Upper lobe of left lung (tissue), 6 donors: ENCODE results near the gene OPCML. TPM values are rescaled to one million over a fixed set of nuclear protein-coding genes. Genes with fewer than 3 reads are reported as not detected.

Experiments used
- ATAC-seq, 2 donors: fragments of 200-7000 bp; cut with Tn5 transposase; one replicate each; pipeline ENCODE4 v1.9.1; 2022; ENCODE audit warnings: mild to moderate bottlenecking in 2 of 2, moderate library complexity in 2 of 2; ENCODE audit not compliant: low FRiP score in 2 of 2
- DNase-seq, 2 donors: peaks; one replicate each; pipeline ENCODE4 v3.0.0-alpha.2; 2019 to 2020
- H3K27ac ChIP-seq, 4 donors: fragments of 200-600 bp; sonication (generic); one replicate each; pipeline ENCODE4 v1.5.1; 2016 to 2019
- H3K27me3 ChIP-seq, 4 donors: fragments of 200-600 bp; sonication (generic); one replicate each; pipeline ENCODE4 v1.5.1; 2017 to 2019
- H3K36me3 ChIP-seq, 4 donors: fragments of 200-600 bp; sonication (generic); one replicate each; pipeline ENCODE4 v1.5.1; 2016 to 2019
- H3K4me1 ChIP-seq, 4 donors: fragments of 200-600 bp; sonication (generic); one replicate each; pipeline ENCODE4 v1.5.1; 2018 to 2019
- H3K4me3 ChIP-seq, 4 donors: fragments of 200-600 bp; sonication (generic); one replicate each; pipeline ENCODE4 v1.5.1; 2017 to 2019; ENCODE audit warnings: mild to moderate bottlenecking in 2 of 4, moderate library complexity in 1 of 4
- H3K9me3 ChIP-seq, 4 donors: fragments of 200-600 bp; sonication (generic); one replicate each; pipeline ENCODE4 v1.5.1; 2018 to 2019
- EP300 ChIP-seq, 4 donors: sonication (generic); formaldehyde crosslinking; IDR thresholded peaks; one replicate each; pipeline ENCODE4 v1.5.1; 2017; ENCODE audit warnings: antibody characterized with exemption in 4 of 4, control low read depth in 2 of 4
- POLR2A ChIP-seq, 4 donors: fragments of 450-650 bp; IDR thresholded peaks; one replicate each; pipeline ENCODE4 v1.5.1; 2016 to 2017; ENCODE audit warnings: antibody characterized with exemption in 4 of 4, mild to moderate bottlenecking in 2 of 4
- POLR2AphosphoS5 ChIP-seq, 2 donors: sonication (generic); formaldehyde crosslinking; IDR thresholded peaks; one replicate each; pipeline ENCODE4 v1.5.1; 2017; ENCODE audit warnings: antibody characterized with exemption in 2 of 2
- WGBS, 2 donors: methylation state at CpG; one replicate each; pipeline ENCODE4 v1.1.5; 2017 to 2018; 5-methylcytosine and 5-hydroxymethylcytosine counted together
- total RNA-seq, 6 donors: library from RNA; depleted of rRNA in 4 of 6; stranded (reverse); fragments of >200 nt in 4 of 6; gene quantifications; one replicate each; pipeline versions ENCODE4 v1.1.0 to v1.2.1, GENCODE V29; 2016 to 2021
- TF ChIP-seq, protein P1 (sequence below), 6 experiments: fragments of 450-650 bp in 4 of 6; fragments of 200-600 bp in 2 of 6; sonication (generic) in 2 of 6; IDR thresholded peaks; one replicate each; pipeline ENCODE4 v1.5.1; 2016 to 2019; ENCODE audit warnings: antibody characterized with exemption in 6 of 6
- donor health status: DM: no; HTN: no; CAD: no; lungs with moderate emphysema.
- donor health status: DM: no; HTN: yes; CAD: no; lungs with severe emphysema.

Gene OPCML
- total RNA-seq, 6 donors from 2014 or later = 0.10 TPM; not detected in 5

DNA sequence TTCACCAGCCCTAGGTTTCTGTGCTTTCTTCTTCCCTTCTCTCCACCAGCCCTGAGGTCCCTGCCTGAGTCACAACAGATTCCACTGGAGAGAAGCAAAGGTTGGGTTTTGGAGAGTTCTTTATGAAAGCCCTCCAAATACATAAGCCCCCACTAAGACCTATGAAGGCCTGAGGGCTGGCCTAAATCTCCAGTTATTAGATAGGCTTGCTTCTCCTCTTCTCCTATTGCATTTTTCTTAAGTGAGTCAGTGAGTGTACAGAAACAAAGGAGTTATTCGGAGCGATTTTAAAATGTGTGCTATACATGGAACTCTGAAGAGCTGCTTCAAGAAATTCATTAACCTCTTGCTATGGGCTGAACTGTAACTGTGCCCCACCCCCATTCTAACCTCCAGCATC lies 1057.3 kb downstream of the OPCML start:
- 87 to 89% methylated on average over 2 of the region's 2 CpGs for WGBS, 2 donors
- H3K36me3 ChIP-seq = no peaks in the 10 kb centered on the region
- TF ChIP-seq POLR2AphosphoS5 (IDR thresholded peaks at IDR 0.05) (no peak), POLR2A (IDR thresholded peaks at IDR 0.05) (no peak), EP300 (IDR thresholded peaks at IDR 0.05) (no peak)
- TF ChIP-seq, protein P1, sequence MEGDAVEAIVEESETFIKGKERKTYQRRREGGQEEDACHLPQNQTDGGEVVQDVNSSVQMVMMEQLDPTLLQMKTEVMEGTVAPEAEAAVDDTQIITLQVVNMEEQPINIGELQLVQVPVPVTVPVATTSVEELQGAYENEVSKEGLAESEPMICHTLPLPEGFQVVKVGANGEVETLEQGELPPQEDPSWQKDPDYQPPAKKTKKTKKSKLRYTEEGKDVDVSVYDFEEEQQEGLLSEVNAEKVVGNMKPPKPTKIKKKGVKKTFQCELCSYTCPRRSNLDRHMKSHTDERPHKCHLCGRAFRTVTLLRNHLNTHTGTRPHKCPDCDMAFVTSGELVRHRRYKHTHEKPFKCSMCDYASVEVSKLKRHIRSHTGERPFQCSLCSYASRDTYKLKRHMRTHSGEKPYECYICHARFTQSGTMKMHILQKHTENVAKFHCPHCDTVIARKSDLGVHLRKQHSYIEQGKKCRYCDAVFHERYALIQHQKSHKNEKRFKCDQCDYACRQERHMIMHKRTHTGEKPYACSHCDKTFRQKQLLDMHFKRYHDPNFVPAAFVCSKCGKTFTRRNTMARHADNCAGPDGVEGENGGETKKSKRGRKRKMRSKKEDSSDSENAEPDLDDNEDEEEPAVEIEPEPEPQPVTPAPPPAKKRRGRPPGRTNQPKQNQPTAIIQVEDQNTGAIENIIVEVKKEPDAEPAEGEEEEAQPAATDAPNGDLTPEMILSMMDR (IDR thresholded peaks at IDR 0.05) = no peak
- H3K27me3 ChIP-seq = no peaks in the 10 kb centered on the region
- DNase-seq (no peak), ATAC-seq (no peak)
- H3K27ac ChIP-seq = no peak overlapping the region
- no peaks in the 10 kb centered on the region for H3K9me3 ChIP-seq
- no peak overlapping the region for H3K4me3 ChIP-seq
- no peaks in the 10 kb centered on the region for H3K4me1 ChIP-seq

DNA sequence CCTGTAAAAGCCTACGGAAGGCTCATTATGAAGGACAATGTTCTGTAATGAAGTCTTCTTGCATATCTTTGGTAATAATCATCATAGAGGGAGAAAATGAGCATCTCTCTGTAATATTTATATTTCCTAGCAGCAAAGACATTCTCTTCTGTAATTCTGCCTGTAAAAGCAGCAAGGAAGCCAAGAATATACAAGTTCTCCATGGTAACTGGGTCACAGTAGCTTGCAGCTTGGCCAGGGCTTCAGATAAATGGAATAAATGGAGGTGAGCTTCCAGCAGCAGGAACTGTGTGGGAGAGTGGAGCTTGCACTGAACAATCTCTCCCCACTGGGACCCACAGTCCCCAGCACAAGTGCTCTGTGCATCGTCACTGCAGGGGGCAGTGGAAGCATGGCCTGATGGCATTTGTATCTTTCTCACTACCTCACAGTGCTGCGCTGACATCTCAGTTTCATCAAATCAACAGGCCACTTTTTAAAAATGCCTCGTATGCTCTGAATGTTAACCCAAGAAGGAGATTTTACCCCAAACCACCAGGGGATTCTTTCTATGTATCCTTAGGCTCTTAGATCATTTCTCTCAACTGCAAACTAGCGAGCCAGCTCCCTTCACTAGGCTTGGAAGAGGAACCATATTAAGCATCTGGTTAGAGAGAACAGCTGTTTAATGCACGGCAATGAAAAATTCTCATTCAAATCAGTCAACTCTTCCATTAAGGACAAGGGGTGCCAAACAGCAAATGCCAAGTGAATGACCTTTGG lies 1059.7 kb downstream of the OPCML start:
- 76 to 77% methylated on average over 6 of the region's 6 CpGs for WGBS, 2 donors
- no peaks in the 10 kb centered on the region for H3K36me3 ChIP-seq
- H3K27ac ChIP-seq = no peak overlapping the region
- no peaks in the 10 kb centered on the region for H3K4me1 ChIP-seq
- no peak for DNase-seq
- no peaks in the 10 kb centered on the region for H3K9me3 ChIP-seq
- no peak overlapping the region for H3K4me3 ChIP-seq
- ATAC-seq = peak in 1 of 2 donors; percentile 52
- TF ChIP-seq EP300 (IDR thresholded peaks at IDR 0.05) (no peak), POLR2AphosphoS5 (IDR thresholded peaks at IDR 0.05) (no peak), POLR2A (IDR thresholded peaks at IDR 0.05) (no peak)
- TF ChIP-seq, protein P1 (IDR thresholded peaks at IDR 0.05) = no peak
- H3K27me3 ChIP-seq = no peaks in the 10 kb centered on the region

DNA sequence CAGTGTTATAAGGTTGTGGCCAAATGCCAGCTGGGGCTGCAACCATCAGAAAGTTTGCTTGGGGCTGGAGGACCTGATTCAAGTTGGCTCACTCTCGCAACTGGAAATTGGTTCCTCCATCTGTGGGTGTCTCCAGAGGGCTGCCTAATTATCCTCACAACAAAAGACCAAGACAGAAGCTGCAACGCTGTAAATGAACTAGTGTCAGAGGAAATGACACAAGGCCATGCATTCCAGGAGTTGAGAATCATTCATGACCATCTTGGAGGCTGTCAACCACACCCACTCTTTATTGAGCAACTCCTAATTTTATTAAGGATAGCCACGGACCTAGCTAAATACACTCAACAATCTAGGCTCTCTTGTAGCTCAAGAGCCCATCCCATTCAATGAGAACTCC lies 1060.8 kb downstream of the OPCML start:
- ATAC-seq (peak in 1 of 2 donors; percentile 69), DNase-seq (no peak)
- Histone ChIP-seq H3K36me3 (no peaks in the 10 kb centered on the region), H3K4me3 (no peak overlapping the region), H3K4me1 (no peaks in the 10 kb centered on the region), H3K27me3 (no peaks in the 10 kb centered on the region), H3K27ac (no peak overlapping the region), H3K9me3 (no peaks in the 10 kb centered on the region)
- TF ChIP-seq EP300 (IDR thresholded peaks at IDR 0.05) = no peak
- WGBS, 2 donors = 46 to 64% methylated on average over 3 of the region's 3 CpGs

DNA sequence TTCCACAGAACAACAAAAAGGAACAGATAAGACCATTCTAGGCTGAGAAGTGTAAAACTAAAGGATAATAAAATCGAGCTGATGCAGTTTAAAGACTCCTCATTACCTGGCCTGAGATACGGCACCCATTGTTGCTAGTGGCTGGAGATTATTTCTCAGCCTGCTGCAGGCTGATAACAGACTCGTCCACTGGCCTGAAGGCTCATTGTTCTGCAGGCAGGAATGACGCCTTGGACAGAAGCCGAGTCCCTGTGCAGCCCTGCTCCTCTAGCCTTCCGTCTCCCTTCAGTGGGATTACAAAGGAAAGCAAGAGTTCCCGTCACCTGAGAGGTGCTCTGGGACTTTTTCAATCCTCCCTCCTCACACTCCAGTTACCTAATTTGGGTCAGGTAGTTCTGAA lies 1065.3 kb downstream of the OPCML start:
- DNase-seq (no peak), ATAC-seq (no peak)
- H3K27ac ChIP-seq = no peak overlapping the region
- H3K9me3 ChIP-seq = no peaks in the 10 kb centered on the region
- TF ChIP-seq POLR2A (IDR thresholded peaks at IDR 0.05) (no peak), POLR2AphosphoS5 (IDR thresholded peaks at IDR 0.05) (no peak), EP300 (IDR thresholded peaks at IDR 0.05) (no peak)
- TF ChIP-seq, protein P1 (IDR thresholded peaks at IDR 0.05) = no peak
- no peak overlapping the region for H3K4me3 ChIP-seq
- no peaks in the 10 kb centered on the region for H3K27me3 ChIP-seq
- H3K4me1 ChIP-seq = no peaks in the 10 kb centered on the region
- no peaks in the 10 kb centered on the region for H3K36me3 ChIP-seq
- 35 to 55% methylated on average over 7 of the region's 7 CpGs for WGBS, 2 donors

DNA sequence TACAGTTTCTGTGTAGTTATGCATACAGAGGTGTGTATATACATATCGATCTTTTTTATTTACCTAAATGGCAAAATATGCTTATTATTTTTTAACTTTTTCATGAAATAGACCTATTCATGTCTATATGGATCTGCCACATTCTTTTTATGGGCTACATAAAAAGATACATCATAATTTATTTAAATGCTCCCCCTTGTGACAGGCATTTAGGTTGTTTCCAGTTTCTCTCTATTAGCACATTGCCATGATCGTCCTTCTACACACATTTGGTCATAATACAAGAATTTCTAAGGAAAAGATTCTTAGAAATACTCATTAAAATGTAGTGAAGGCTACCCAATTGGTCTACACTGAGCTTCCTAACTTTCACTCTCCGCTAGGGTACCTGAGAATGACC lies 1067.4 kb downstream of the OPCML start:
- 70 to 75% methylated on average over 3 of the region's 3 CpGs for WGBS, 2 donors
- TF ChIP-seq EP300 (IDR thresholded peaks at IDR 0.05) = no peak
- ATAC-seq (no peak), DNase-seq (no peak)
- H3K4me3 ChIP-seq = no peak overlapping the region
- H3K9me3 ChIP-seq = no peaks in the 10 kb centered on the region
- H3K27me3 ChIP-seq = no peaks in the 10 kb centered on the region
- no peaks in the 10 kb centered on the region for H3K36me3 ChIP-seq
- H3K27ac ChIP-seq = no peak overlapping the region
- H3K4me1 ChIP-seq = no peaks in the 10 kb centered on the region

DNA sequence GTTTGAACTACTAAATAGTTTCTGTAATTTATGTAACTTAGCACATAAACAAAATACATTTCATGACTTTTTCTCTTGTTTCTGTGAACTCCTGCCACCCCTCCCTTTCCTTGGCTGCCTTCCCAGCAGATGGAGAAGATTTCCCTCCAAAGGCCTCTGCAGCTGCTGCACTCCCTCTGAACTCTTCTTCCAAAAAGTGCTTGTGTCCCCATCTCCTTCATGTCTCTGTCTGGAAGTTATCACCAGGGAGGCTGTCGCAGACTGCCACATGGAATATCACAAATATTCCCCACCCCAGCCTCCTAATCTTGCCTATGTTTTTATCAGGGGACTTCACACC lies 1068.3 kb downstream of the OPCML start:
- Histone ChIP-seq H3K4me1 (no peaks in the 10 kb centered on the region), H3K27ac (no peak overlapping the region), H3K27me3 (no peaks in the 10 kb centered on the region), H3K4me3 (no peak overlapping the region), H3K36me3 (no peaks in the 10 kb centered on the region), H3K9me3 (no peaks in the 10 kb centered on the region)
- ATAC-seq (no peak), DNase-seq (no peak)
- no peak for TF ChIP-seq EP300 (IDR thresholded peaks at IDR 0.05)
- WGBS, 2 donors = 60 to 75% methylated on average over 1 of the region's 1 CpG
